ENCODE data around the gene TACSTD2.

The TACSTD2 gene

GRCh38 chr1:58576325-58576726 lies 726 bp downstream of the TACSTD2 start:
- ChIA-PET POLR2A (no interaction called here), CTCF (no interaction called here)
- Histone ChIP-seq H3K36me3 (ENCODE audit: control insufficient read depth in 2 of 2, insufficient read depth in 1 of 2, low read length in 2 of 2) (no peaks in the 10 kb centered on the region), H3K4me3 (ENCODE audit: low read depth, low read length) (peak overlapping the region; percentile 1; the same call in 1 of the 2 replicates), H3K4me1 (ENCODE audit: control insufficient read depth, insufficient read depth, low read length) (no peaks in the 10 kb centered on the region), H3K27ac (ENCODE audit: extremely low read depth, low read depth, low read length) (no peak overlapping the region), H3K9me3 (ENCODE audit: control insufficient read depth, insufficient read depth, low read depth, low read length) (no peaks in the 10 kb centered on the region)
- TF ChIP-seq ZNF558 (tag by site-specific recombination; IDR thresholded peaks at IDR 0.05): no peak
- no peak for TF ChIP-seq ZNF24 (tag by site-specific recombination; IDR thresholded peaks at IDR 0.05)
- TF ChIP-seq, protein P1, sequence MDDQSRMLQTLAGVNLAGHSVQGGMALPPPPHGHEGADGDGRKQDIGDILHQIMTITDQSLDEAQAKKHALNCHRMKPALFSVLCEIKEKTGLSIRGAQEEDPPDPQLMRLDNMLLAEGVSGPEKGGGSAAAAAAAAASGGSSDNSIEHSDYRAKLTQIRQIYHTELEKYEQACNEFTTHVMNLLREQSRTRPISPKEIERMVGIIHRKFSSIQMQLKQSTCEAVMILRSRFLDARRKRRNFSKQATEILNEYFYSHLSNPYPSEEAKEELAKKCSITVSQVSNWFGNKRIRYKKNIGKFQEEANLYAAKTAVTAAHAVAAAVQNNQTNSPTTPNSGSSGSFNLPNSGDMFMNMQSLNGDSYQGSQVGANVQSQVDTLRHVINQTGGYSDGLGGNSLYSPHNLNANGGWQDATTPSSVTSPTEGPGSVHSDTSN (CRISPR knock-in tag; IDR thresholded peaks at IDR 0.05): no peak
- TF ChIP-seq, protein P2, sequence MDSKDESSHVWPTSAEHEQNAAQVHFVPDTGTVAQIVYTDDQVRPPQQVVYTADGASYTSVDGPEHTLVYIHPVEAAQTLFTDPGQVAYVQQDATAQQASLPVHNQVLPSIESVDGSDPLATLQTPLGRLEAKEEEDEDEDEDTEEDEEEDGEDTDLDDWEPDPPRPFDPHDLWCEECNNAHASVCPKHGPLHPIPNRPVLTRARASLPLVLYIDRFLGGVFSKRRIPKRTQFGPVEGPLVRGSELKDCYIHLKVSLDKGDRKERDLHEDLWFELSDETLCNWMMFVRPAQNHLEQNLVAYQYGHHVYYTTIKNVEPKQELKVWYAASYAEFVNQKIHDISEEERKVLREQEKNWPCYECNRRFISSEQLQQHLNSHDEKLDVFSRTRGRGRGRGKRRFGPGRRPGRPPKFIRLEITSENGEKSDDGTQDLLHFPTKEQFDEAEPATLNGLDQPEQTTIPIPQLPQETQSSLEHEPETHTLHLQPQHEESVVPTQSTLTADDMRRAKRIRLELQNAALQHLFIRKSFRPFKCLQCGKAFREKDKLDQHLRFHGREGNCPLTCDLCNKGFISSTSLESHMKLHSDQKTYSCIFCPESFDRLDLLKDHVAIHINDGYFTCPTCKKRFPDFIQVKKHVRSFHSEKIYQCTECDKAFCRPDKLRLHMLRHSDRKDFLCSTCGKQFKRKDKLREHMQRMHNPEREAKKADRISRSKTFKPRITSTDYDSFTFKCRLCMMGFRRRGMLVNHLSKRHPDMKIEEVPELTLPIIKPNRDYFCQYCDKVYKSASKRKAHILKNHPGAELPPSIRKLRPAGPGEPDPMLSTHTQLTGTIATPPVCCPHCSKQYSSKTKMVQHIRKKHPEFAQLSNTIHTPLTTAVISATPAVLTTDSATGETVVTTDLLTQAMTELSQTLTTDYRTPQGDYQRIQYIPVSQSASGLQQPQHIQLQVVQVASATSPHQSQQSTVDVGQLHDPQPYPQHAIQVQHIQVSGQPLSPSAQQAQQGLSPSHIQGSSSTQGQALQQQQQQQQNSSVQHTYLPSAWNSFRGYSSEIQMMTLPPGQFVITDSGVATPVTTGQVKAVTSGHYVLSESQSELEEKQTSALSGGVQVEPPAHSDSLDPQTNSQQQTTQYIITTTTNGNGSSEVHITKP (tag by site-specific recombination; IDR thresholded peaks at IDR 0.05): no peak
- TF ChIP-seq ZNF677 (tag by site-specific recombination; IDR thresholded peaks at IDR 0.05): no peak
- no peak for TF ChIP-seq ZNF670 (tag by site-specific recombination; IDR thresholded peaks at IDR 0.05; ENCODE audit: low read depth)
- no peak for TF ChIP-seq ZNF239 (tag by site-specific recombination; IDR thresholded peaks at IDR 0.05)
- TF ChIP-seq EGR2 (tag by site-specific recombination; IDR thresholded peaks at IDR 0.05; ENCODE audit: low read depth): no peak
- TF ChIP-seq ZNF138 (tag by site-specific recombination; IDR thresholded peaks at IDR 0.05; ENCODE audit: borderline replicate concordance): no peak
- no peak for TF ChIP-seq ZNF514 (tag by site-specific recombination; IDR thresholded peaks at IDR 0.05)
- TF ChIP-seq, protein P3, sequence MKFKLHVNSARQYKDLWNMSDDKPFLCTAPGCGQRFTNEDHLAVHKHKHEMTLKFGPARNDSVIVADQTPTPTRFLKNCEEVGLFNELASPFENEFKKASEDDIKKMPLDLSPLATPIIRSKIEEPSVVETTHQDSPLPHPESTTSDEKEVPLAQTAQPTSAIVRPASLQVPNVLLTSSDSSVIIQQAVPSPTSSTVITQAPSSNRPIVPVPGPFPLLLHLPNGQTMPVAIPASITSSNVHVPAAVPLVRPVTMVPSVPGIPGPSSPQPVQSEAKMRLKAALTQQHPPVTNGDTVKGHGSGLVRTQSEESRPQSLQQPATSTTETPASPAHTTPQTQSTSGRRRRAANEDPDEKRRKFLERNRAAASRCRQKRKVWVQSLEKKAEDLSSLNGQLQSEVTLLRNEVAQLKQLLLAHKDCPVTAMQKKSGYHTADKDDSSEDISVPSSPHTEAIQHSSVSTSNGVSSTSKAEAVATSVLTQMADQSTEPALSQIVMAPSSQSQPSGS (tag by site-specific recombination; IDR thresholded peaks at IDR 0.05; ENCODE audit: low read depth): no peak
- no peak for TF ChIP-seq GLI2 (tag by site-specific recombination; IDR thresholded peaks at IDR 0.05; ENCODE audit: borderline replicate concordance, low read depth)
- TF ChIP-seq ZNF555 (tag by site-specific recombination; conservative IDR thresholded peaks at IDR 0.05): no peak

- H3K27ac ChIP-seq (ENCODE audit: extremely low read depth, low read depth, low read length): no peak overlapping the region
- ChIA-PET POLR2A (no interaction called here), CTCF (no interaction called here)
- H3K36me3 ChIP-seq (ENCODE audit: control insufficient read depth in 2 of 2, insufficient read depth in 1 of 2, low read length in 2 of 2): no peaks in the 10 kb centered on the region
- H3K9me3 ChIP-seq (ENCODE audit: control insufficient read depth, insufficient read depth, low read depth, low read length): no peaks in the 10 kb centered on the region
- no peak overlapping the region; the same call in 1 of the 2 replicates for H3K4me3 ChIP-seq (ENCODE audit: low read depth, low read length)
- no peaks in the 10 kb centered on the region for H3K4me1 ChIP-seq (ENCODE audit: control insufficient read depth, insufficient read depth, low read length)
- TF ChIP-seq, protein P4, sequence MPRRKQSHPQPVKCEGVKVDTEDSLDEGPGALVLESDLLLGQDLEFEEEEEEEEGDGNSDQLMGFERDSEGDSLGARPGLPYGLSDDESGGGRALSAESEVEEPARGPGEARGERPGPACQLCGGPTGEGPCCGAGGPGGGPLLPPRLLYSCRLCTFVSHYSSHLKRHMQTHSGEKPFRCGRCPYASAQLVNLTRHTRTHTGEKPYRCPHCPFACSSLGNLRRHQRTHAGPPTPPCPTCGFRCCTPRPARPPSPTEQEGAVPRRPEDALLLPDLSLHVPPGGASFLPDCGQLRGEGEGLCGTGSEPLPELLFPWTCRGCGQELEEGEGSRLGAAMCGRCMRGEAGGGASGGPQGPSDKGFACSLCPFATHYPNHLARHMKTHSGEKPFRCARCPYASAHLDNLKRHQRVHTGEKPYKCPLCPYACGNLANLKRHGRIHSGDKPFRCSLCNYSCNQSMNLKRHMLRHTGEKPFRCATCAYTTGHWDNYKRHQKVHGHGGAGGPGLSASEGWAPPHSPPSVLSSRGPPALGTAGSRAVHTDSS (tag by site-specific recombination; IDR thresholded peaks at IDR 0.05): no peak
- TF ChIP-seq ZNF629 (tag by site-specific recombination; IDR thresholded peaks at IDR 0.05): no peak
- no peak for TF ChIP-seq YY1 (tag by site-specific recombination; IDR thresholded peaks at IDR 0.05)
- TF ChIP-seq, protein P5, sequence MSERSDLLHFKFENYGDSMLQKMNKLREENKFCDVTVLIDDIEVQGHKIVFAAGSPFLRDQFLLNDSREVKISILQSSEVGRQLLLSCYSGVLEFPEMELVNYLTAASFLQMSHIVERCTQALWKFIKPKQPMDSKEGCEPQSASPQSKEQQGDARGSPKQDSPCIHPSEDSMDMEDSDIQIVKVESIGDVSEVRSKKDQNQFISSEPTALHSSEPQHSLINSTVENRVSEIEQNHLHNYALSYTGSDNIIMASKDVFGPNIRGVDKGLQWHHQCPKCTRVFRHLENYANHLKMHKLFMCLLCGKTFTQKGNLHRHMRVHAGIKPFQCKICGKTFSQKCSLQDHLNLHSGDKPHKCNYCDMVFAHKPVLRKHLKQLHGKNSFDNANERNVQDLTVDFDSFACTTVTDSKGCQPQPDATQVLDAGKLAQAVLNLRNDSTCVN (tag by site-specific recombination; optimal IDR thresholded peaks at IDR 0.05): no peak
- no peak for TF ChIP-seq KLF7 (tag by site-specific recombination; IDR thresholded peaks at IDR 0.05; ENCODE audit: borderline replicate concordance)
- no peak for TF ChIP-seq ZNF596 (tag by site-specific recombination; IDR thresholded peaks at IDR 0.05)
- TF ChIP-seq, protein P2 (tag by site-specific recombination; IDR thresholded peaks at IDR 0.05): no peak
- no peak for TF ChIP-seq KLF10 (tag by site-specific recombination; IDR thresholded peaks at IDR 0.05)
- no peak for TF ChIP-seq ZNF548 (tag by site-specific recombination; IDR thresholded peaks at IDR 0.05)
Observed at GRCh38 chr1:58575551-58576324, 1.3 kb downstream of the TACSTD2 start.
